Trophoblast cell (in vitro differentiated cells and primary cell): Measurements from ENCODE around the gene FAM186B.
A peak's percentile ranks its signal among the peaks of the same experiment; 100 is the strongest.

ENCODE experiments used
- DNase-seq, 2 donors: peaks; one replicate each; pipeline ENCODE4 v3.0.0-alpha.2; 2016
- H2AFZ ChIP-seq: 2 replicates; pipeline ENCODE4 v1.6.1; 2013; ENCODE audit warnings: low read length, moderate library complexity, mild to moderate bottlenecking; ENCODE audit not compliant: insufficient read depth, poor library complexity
- H2AK5ac ChIP-seq: 2 replicates; pipeline ENCODE4 v1.6.1; 2013; ENCODE audit warnings: mild to moderate bottlenecking, low read length
- H2BK120ac ChIP-seq: 2 replicates; pipeline ENCODE4 v1.6.1; 2013; ENCODE audit warnings: low read length, mild to moderate bottlenecking, moderate library complexity; ENCODE audit not compliant: insufficient read depth, poor library complexity
- H2BK12ac ChIP-seq: 2 replicates; pipeline ENCODE4 v1.6.1; 2013; ENCODE audit warnings: mild to moderate bottlenecking, low read length, moderate library complexity
- H2BK5ac ChIP-seq: 2 replicates; pipeline ENCODE4 v1.6.1; 2013; ENCODE audit warnings: low read length, low read depth, moderate library complexity, mild to moderate bottlenecking; ENCODE audit not compliant: poor library complexity
- H3K14ac ChIP-seq: 2 replicates; pipeline ENCODE4 v1.6.1; 2013; ENCODE audit warnings: mild to moderate bottlenecking, low read length
- H3K18ac ChIP-seq: 2 replicates; pipeline ENCODE4 v1.6.1; 2013; ENCODE audit warnings: mild to moderate bottlenecking, low read length
- H3K23ac ChIP-seq: 2 replicates; pipeline ENCODE4 v1.6.1; 2013; ENCODE audit warnings: low read length
- H3K27ac ChIP-seq: 2 replicates; pipeline ENCODE4 v1.5.1; 2013; ENCODE audit warnings: low read depth, mild to moderate bottlenecking, inconsistent platforms, low read length, moderate library complexity
- H3K27me3 ChIP-seq: 2 replicates; pipeline ENCODE4 v1.6.1; 2013; ENCODE audit warnings: inconsistent platforms, mild to moderate bottlenecking, low read length, moderate library complexity; ENCODE audit not compliant: insufficient read depth
- H3K36me3 ChIP-seq, 2 experiments: 1 replicate in 1 of 2; 2 replicates in 1 of 2; pipeline ENCODE4 v1.6.1; 2013; ENCODE audit warnings: low read length in 2 of 2, mild to moderate bottlenecking in 2 of 2, moderate library complexity in 1 of 2; ENCODE audit not compliant: insufficient read depth in 2 of 2, control insufficient read depth in 1 of 2
- H3K4ac ChIP-seq: 2 replicates; pipeline ENCODE4 v1.6.1; 2013; ENCODE audit warnings: low read depth, mild to moderate bottlenecking, low read length, moderate library complexity
- H3K4me1 ChIP-seq, 2 experiments: 1 replicate in 1 of 2; 2 replicates in 1 of 2; pipeline ENCODE4 v1.6.1; 2013; ENCODE audit warnings: low read length in 2 of 2, mild to moderate bottlenecking in 2 of 2, moderate library complexity in 1 of 2; ENCODE audit not compliant: insufficient read depth in 2 of 2, control insufficient read depth in 1 of 2
- H3K4me2 ChIP-seq: 2 replicates; pipeline ENCODE4 v1.6.1; 2013; ENCODE audit warnings: inconsistent platforms, mild to moderate bottlenecking, low read length, moderate library complexity
- H3K4me3 ChIP-seq: 2 replicates; pipeline ENCODE4 v1.5.1; 2013; ENCODE audit warnings: mild to moderate bottlenecking, low read depth, low read length, inconsistent platforms
- H3K79me1 ChIP-seq: one replicate; pipeline ENCODE4 v1.6.1; 2013; ENCODE audit warnings: low read length
- H3K79me2 ChIP-seq: 2 replicates; pipeline ENCODE4 v1.6.1; 2013; ENCODE audit warnings: low read length, mild to moderate bottlenecking; ENCODE audit not compliant: control insufficient read depth, insufficient read depth, poor library complexity
- H3K9ac ChIP-seq: 2 replicates; pipeline ENCODE4 v1.6.1; 2013; ENCODE audit warnings: mild to moderate bottlenecking, low read length
- H3K9me3 ChIP-seq: 2 replicates; pipeline ENCODE4 v1.6.1; 2013; ENCODE audit warnings: low read depth, mild to moderate bottlenecking, control low read depth, inconsistent platforms, low read length; ENCODE audit not compliant: insufficient read depth
- H4K12ac ChIP-seq: 2 replicates; pipeline ENCODE4 v1.6.1; 2013; ENCODE audit warnings: low read depth, mild to moderate bottlenecking, low read length, moderate library complexity
- H4K8ac ChIP-seq: 2 replicates; pipeline ENCODE4 v1.6.1; 2013; ENCODE audit warnings: low read depth, mild to moderate bottlenecking, low read length, moderate library complexity
- H4K91ac ChIP-seq: one replicate; pipeline ENCODE4 v1.6.1; 2013; ENCODE audit warnings: low read depth, mild to moderate bottlenecking, low read length, moderate library complexity
- WGBS: extraction: QIAGEN DNeasy Blood & Tissue Kit; methylation state at CpG from one replicate; pipeline ENCODE4 v1.1.7; 2013; ENCODE audit warnings: missing lambda C conversion rate; ENCODE audit not compliant: insufficient read length, insufficient coverage; ENCODE audit errors: extremely low coverage; 5-methylcytosine and 5-hydroxymethylcytosine counted together

Gene FAM186B

GRCh38 chr12:49623142-49623904 lies 17.9 kb upstream of the FAM186B start, which contains the start of gene PRPF40B:
Gene PRPF40B, plus strand, starts transcription at chr12:49623561. Its CDS starts 30 bp downstream, at chr12:49623591.
- Histone ChIP-seq H3K9ac (peak within 1 kb of the TSS; percentile 60), H2AFZ (peak within 1 kb of the TSS; percentile 92), H3K14ac (peak within 1 kb of the TSS; percentile 58), H4K8ac (peak within 1 kb of the TSS; percentile 94), H3K27ac (peak within 1 kb of the TSS; percentile 5), H2BK5ac (no peak within 1 kb of the TSS), H3K4ac (peak within 1 kb of the TSS; percentile 59), H3K79me1 (peaks cover 7% of the 10 kb centered on the region), H2AK5ac (peak within 1 kb of the TSS; percentile 43), H3K4me1 (peaks cover 6 to 9% of the 10 kb centered on the region in 2 experiments), H3K23ac (no peak within 1 kb of the TSS), H3K79me2 (peaks cover 4% of the 10 kb centered on the region), H3K27me3 (no peaks in the 10 kb centered on the region), H3K4me3 (peak within 1 kb of the TSS; percentile 70), H3K36me3 (no peaks in the 10 kb centered on the region), H3K18ac (no peak within 1 kb of the TSS), H2BK120ac (no peak within 1 kb of the TSS), H4K12ac (peak within 1 kb of the TSS; percentile 94), H2BK12ac (no peak within 1 kb of the TSS), H3K9me3 (no peaks in the 10 kb centered on the region), H3K4me2 (peak within 1 kb of the TSS; percentile 71), H4K91ac (peak within 1 kb of the TSS; percentile 39)
- DNase-seq = peak; percentile 80 to 84
- no CpG with 5 or more reads among the region's 76 CpGs for WGBS

- Histone ChIP-seq H3K79me2 (peaks cover 4% of the 10 kb centered on the region), H3K4me1 (peaks cover 6 to 9% of the 10 kb centered on the region in 2 experiments), H2BK120ac (no peak overlapping the region), H3K14ac (peak overlapping the region; percentile 58), H3K27me3 (no peaks in the 10 kb centered on the region), H3K4me3 (peak overlapping the region; percentile 70), H3K79me1 (peaks cover 7% of the 10 kb centered on the region), H2AFZ (peak overlapping the region; percentile 92), H2BK12ac (no peak overlapping the region), H3K23ac (no peak overlapping the region), H3K4ac (peak overlapping the region; percentile 17), H4K91ac (peak overlapping the region; percentile 17), H3K27ac (peak overlapping the region; percentile 5), H3K18ac (no peak overlapping the region), H3K4me2 (peak overlapping the region; percentile 71), H2AK5ac (no peak overlapping the region), H4K12ac (peak overlapping the region; percentile 70), H3K36me3 (no peaks in the 10 kb centered on the region), H4K8ac (peak overlapping the region; percentile 84), H3K9ac (peak overlapping the region; percentile 60), H3K9me3 (no peaks in the 10 kb centered on the region), H2BK5ac (no peak overlapping the region)
- peak; percentile 36 to 56 for DNase-seq
- no CpG with 5 or more reads among the region's 22 CpGs for WGBS
These were observed 17.2 kb upstream of the FAM186B start for GRCh38 chr12:49622501-49623141.

GRCh38 chr12:49621651-49622500 lies 16.4 kb upstream of the FAM186B start:
- H3K23ac ChIP-seq = no peak overlapping the region
- no peak overlapping the region for H2BK12ac ChIP-seq
- H3K79me2 ChIP-seq = peaks cover 4% of the 10 kb centered on the region
- H3K4ac ChIP-seq = no peak overlapping the region
- H3K9me3 ChIP-seq = no peaks in the 10 kb centered on the region
- no CpG with 5 or more reads among the region's 33 CpGs for WGBS
- peak overlapping the region; percentile 84 for H4K8ac ChIP-seq
- no peaks in the 10 kb centered on the region for H3K27me3 ChIP-seq
- H3K4me3 ChIP-seq = no peak overlapping the region
- H3K27ac ChIP-seq = no peak overlapping the region
- H3K18ac ChIP-seq = no peak overlapping the region
- no peak overlapping the region for H4K91ac ChIP-seq
- no peaks in the 10 kb centered on the region for H3K36me3 ChIP-seq
- no peak overlapping the region for H3K14ac ChIP-seq
- peak overlapping the region; percentile 92 for H2AFZ ChIP-seq
- DNase-seq = peak in 1 of 2 donors; percentile 13
- H4K12ac ChIP-seq = no peak overlapping the region
- H2AK5ac ChIP-seq = peak overlapping the region; percentile 54
- no peak overlapping the region for H2BK5ac ChIP-seq
- H3K9ac ChIP-seq = no peak overlapping the region
- peaks cover 6 to 9% of the 10 kb centered on the region in 2 experiments for H3K4me1 ChIP-seq
- H3K4me2 ChIP-seq = peak overlapping the region; percentile 71
- peaks cover 7% of the 10 kb centered on the region for H3K79me1 ChIP-seq
- no peak overlapping the region for H2BK120ac ChIP-seq

GRCh38 chr12:49619286-49619685 lies 13.8 kb upstream of the FAM186B start:
- WGBS = no CpG with 5 or more reads among the region's 3 CpGs
- Histone ChIP-seq H3K14ac (no peak overlapping the region), H3K4me3 (no peak overlapping the region), H3K4me1 (peaks cover 6 to 9% of the 10 kb centered on the region in 2 experiments), H2BK5ac (no peak overlapping the region), H3K36me3 (no peaks in the 10 kb centered on the region), H3K27ac (no peak overlapping the region), H3K27me3 (no peaks in the 10 kb centered on the region), H3K18ac (no peak overlapping the region), H2BK120ac (no peak overlapping the region), H2BK12ac (no peak overlapping the region), H3K79me1 (peaks cover 7% of the 10 kb centered on the region), H3K9me3 (no peaks in the 10 kb centered on the region), H4K12ac (no peak overlapping the region), H3K9ac (no peak overlapping the region), H3K4ac (no peak overlapping the region), H2AFZ (no peak overlapping the region), H4K8ac (no peak overlapping the region), H2AK5ac (no peak overlapping the region), H3K79me2 (peaks cover 4% of the 10 kb centered on the region), H4K91ac (no peak overlapping the region), H3K23ac (no peak overlapping the region), H3K4me2 (no peak overlapping the region)
- peak in 1 of 2 donors; percentile 39 for DNase-seq
